ENCODE measurements around the gene TK2. TPM values are rescaled to one million over a fixed set of nuclear protein-coding genes. Genes with fewer than 3 reads are reported as not detected.

Gene TK2
- total and polyA plus RNA-seq, 10 donors, result 8.3 to 56.6 (median 31.8) TPM

GRCh38 chr16:66585481-66586239 is 35.7 kb upstream of the TK2 start:
- DNase-seq, result no peak
- 21 to 40% (median 34%) methylated on average over 10 of the region's 10 CpGs for WGBS, 5 donors
- intact Hi-C loops (cut with DNase I; ENCODE audit: low total_unique reads), result no loop called here
- no peaks in the 10 kb centered on the region for H3K9me3 ChIP-seq
- TF ChIP-seq POLR2A (IDR thresholded peaks at IDR 0.05) (no peak), POLR2AphosphoS5 (IDR thresholded peaks at IDR 0.05) (peak in 2 of 3 donors; percentile 13 to 69)
- H3K4me3 ChIP-seq, result peak overlapping the region in 1 of 8 donors; percentile 29
- H3K27ac ChIP-seq, result peak overlapping the region in 6 of 8 donors; percentile 35 to 86 (median 62)
- peaks cover 0 to 57% (median 42%) of the 10 kb centered on the region in 6 donors for H3K4me1 ChIP-seq
- no peaks in the 10 kb centered on the region for H3K27me3 ChIP-seq (replicated peaks in 1 of 7)
- no peaks in the 10 kb centered on the region for H3K36me3 ChIP-seq

GRCh38 chr16:66581246-66581952 is 31.5 kb upstream of the TK2 start:
- intact Hi-C loops (cut with DNase I; ENCODE audit: low total_unique reads), result no loop called here
- Histone ChIP-seq H3K4me1 (peaks cover 0 to 40% (median 27%) of the 10 kb centered on the region in 6 donors), H3K9me3 (no peaks in the 10 kb centered on the region), H3K4me3 (no peak overlapping the region), H3K27ac (no peak overlapping the region), H3K36me3 (no peaks in the 10 kb centered on the region), H3K27me3 (replicated peaks in 1 of 7) (peaks cover 0 to 32% (median 19%) of the 10 kb centered on the region in 7 donors)
- TF ChIP-seq POLR2AphosphoS5 (IDR thresholded peaks at IDR 0.05) (no peak), CTCF (IDR thresholded peaks at IDR 0.05 in 8 of 11, conservative IDR thresholded peaks at IDR 0.05 in 3 of 11) (no peak), POLR2A (IDR thresholded peaks at IDR 0.05) (no peak)
- no peak for DNase-seq
- 61 to 89% (median 85%) methylated on average over 3 of the region's 3 CpGs for WGBS, 5 donors

GRCh38 chr16:66580605-66581209 is 30.8 kb upstream of the TK2 start:
- H3K4me3 ChIP-seq, result no peak overlapping the region
- no peak for DNase-seq
- 88 to 93% (median 90%) methylated on average over 4 of the region's 4 CpGs for WGBS, 5 donors
- peaks cover 0 to 34% (median 19%) of the 10 kb centered on the region in 7 donors for H3K27me3 ChIP-seq (replicated peaks in 1 of 7)
- peaks cover 0 to 33% (median 22%) of the 10 kb centered on the region in 6 donors for H3K4me1 ChIP-seq
- H3K9me3 ChIP-seq, result no peaks in the 10 kb centered on the region
- H3K36me3 ChIP-seq, result no peaks in the 10 kb centered on the region
- intact Hi-C loops (cut with DNase I; ENCODE audit: low total_unique reads), result no loop called here
- no peak overlapping the region for H3K27ac ChIP-seq
- TF ChIP-seq CTCF (IDR thresholded peaks at IDR 0.05 in 8 of 11, conservative IDR thresholded peaks at IDR 0.05 in 3 of 11), result no peak
- TF ChIP-seq POLR2AphosphoS5 (IDR thresholded peaks at IDR 0.05), result no peak
- TF ChIP-seq POLR2A (IDR thresholded peaks at IDR 0.05), result no peak

GRCh38 chr16:66578651-66579531 is 29.0 kb upstream of the TK2 start, which contains the start of gene CMTM2:
CMTM2 (plus strand) TSS chr16:66579463; CDS start chr16:66579608, 145 bp downstream.
- 8 to 22% (median 13%) methylated on average over 42 to 77 of the region's 77 CpGs for WGBS, 5 donors
- peak within 1 kb of the TSS; percentile 4 to 68 (median 38) for H3K4me3 ChIP-seq
- no peaks in the 10 kb centered on the region for H3K9me3 ChIP-seq
- intact Hi-C loops (cut with DNase I; ENCODE audit: low total_unique reads), result no loop called here
- H3K27me3 ChIP-seq (replicated peaks in 1 of 7), result peaks cover 0 to 39% (median 19%) of the 10 kb centered on the region in 7 donors
- H3K36me3 ChIP-seq, result no peaks in the 10 kb centered on the region
- no peak for TF ChIP-seq CTCF (IDR thresholded peaks at IDR 0.05 in 8 of 11, conservative IDR thresholded peaks at IDR 0.05 in 3 of 11)
- TF ChIP-seq POLR2AphosphoS5 (IDR thresholded peaks at IDR 0.05), result peak in 2 of 3 donors; percentile 23 to 58
- DNase-seq, result no peak
- H3K4me1 ChIP-seq, result peaks cover 0 to 31% (median 16%) of the 10 kb centered on the region in 6 donors
- no peak within 1 kb of the TSS for H3K27ac ChIP-seq
